Ecto neural progenitor cell (in vitro differentiated cells): Measurements from ENCODE around the gene EIF5A.
A peak's percentile ranks its signal among the peaks of the same experiment; 100 is the strongest.
"Not testable (repeated sequence)": the region's sequence is repeated elsewhere in the genome, so short reads cannot be mapped to it uniquely, and the experiment has no call there.

Experiments used
- DNase-seq: peaks from one replicate; pipeline ENCODE4 v3.0.0-alpha.2; 2018; ENCODE audit warnings: low spot score

Gene EIF5A

DNA sequence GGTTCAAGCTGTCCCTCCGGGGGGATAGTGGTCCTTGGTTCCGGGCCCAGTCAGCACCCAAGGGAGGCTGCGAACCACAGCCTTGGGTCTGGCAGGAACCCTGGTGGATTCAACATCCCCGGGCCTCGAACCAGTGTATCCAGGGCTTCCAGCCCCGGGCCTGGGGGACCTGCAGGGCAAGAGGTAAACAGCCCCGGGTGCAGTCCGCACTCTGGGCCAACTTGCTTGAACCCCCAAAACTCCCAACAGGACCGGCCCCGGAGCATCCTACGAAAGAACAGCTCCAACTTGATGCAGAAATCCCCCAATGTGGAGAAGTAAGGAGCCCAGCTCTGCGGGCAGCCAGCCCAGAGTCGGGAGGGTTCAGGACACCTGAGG, 23.2 kb downstream of the EIF5A start:
- no peak for DNase-seq

DNA sequence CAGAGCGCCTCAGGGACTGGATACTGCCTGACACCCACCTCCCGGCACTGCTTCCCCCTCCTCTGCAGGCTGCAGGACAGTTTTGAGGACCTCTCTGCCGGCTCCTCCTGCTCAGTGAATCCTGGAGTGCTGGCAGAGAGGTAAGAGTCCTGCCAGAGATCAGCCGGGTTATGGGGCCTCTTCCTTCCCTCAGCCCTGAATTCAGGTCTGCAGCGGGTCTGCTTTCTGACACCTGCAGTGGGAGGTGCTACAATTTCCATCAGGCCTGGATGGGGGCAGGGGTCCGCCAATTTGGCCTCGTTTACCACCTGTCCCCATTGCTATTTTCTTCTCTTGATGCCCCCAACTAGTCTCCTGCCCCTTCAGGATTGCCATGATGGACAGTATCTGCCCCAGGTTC, 24.7 kb downstream of the EIF5A start:
- no peak for DNase-seq

DNA sequence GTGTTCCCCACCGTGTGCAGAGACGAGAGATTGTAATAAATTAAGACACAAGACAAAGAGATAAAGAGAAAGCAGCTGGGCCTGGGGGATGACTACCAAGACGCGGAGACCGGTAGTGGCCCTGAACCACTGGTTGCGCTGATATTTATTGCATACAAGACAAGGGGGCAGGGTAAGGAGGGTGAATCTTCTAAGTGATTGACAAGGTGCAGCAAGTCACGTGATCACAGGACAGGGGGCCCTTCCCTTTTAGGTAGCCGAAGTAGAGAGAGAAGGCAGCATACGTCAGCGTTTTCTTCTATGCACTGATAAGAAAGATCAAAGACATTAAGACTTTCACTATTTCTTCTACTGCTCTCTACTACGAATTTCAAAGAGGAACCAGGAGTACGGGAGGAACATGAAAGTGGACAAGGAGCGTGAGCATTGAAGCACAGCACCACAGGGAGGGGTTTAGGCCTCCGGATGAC, 25.2 kb downstream of the EIF5A start:
- not testable (repeated sequence) for DNase-seq

DNA sequence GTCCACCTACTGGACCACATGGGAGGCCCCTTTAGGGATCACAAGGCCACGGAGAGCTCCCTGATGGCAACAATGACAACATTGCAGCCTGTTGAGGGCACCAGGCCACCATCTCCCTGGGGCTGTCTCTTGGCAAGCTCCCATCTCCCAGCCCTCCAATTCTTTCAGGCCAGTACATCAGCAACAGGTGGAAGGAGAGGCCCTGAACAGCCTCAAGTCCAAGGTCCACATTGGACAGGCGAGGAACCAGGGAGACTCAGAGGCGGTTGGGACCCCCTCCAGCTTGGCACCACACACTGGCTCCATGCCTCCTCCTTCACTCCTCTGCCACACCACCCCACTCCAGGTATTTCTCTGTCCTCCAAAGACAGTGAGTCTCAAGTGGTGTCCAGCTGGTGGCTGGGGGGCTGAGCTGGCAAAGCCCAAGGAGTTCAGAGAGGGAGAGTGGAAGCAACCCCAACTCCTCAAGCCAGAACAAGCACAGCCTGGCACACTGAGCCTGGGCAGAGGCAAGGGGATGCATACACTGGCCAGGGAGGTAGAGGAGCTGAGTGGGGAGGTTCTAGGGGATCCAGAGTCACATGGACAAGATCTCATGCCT, 27.6 kb downstream of the EIF5A start:
- no peak for DNase-seq

DNA sequence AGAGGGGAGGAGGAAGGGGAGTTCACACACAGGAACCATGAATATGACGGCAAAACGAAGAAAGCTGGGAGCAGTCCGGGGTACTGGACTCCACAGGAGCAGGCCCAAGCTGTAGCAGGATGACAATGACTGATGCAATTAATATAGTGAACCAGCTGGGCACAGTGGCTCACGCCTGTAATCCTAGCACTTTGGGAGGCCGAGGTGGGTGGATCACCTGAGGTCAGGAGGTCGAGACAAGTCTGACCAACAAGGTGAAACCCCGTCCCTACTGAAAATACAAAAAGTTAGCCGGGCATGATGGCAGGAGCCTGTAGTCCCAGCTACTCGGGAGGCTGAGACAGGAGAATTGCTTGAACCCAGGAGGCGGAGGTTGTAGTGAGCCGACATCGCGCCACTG, 28.3 kb downstream of the EIF5A start:
- not testable (repeated sequence) for DNase-seq

DNA sequence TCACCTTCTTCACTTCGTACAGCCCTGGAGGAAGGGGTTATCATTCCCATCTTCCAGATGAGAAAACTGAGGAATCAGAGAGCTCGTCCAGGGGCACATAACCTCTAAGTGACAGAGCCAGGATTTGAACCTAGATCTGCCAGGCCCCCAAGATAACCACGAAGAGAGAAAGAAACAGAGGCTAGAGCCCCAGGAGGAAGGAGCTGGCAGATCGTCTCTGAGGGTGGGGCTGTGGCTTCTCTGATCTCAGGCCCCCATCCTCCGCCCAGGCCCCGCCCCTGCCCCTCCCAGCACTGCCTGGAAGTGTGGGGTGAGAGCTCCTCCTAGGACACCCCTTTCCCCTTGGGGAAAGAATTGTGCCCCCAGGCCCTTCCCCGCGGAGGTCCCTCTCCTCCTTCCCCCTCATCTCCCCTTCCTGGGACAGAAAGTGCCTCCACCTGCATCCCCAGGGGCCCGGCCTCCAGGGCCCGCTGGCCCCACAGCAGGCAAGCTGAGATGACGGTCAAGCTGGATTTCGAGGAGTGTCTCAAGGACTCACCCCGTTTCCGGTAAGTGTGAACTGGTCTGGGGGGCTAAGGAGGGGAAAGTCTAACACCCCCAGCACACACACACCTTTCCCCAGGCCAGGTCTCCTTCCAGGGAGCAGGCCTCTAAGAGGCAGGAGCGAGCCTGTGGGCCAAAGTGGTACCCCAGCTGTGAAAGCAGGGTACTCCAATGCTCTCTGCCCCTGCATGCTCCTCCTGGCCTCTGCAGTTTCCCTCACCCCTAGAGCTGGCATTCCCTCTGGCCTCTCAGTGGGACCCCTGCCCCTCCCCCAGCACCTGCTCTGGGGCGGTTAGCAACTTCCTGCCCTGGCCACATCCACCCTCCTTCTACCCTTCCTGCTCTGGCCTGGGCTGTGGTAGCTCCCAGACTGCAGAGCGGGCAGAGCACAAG, 29.1 kb downstream of the EIF5A start, which contains the start of gene ACAP1:
Gene ACAP1 (plus strand): TSS at position 290 of the 936 bp plus-strand sequence. CDS start 206 bp downstream, at position 496.
- DNase-seq = no peak

DNA sequence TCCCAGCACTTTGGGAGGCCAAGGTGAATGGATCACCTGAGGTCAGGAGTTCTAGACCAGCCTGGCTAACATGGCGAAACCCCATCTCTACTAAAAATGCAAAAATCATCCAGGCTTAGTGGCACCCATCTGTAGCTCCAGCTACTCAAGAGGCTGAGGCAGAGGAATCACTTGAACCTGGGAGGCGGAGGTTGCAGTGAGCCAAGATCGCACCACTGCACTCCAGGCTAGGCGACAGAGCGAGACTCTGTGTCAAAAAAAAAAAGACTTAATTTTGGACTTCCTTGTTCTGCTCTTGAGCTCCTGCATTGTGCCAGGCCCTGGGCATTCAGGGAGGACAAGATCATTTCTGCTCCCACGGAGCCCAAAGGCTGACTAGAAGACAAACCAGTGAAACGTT, 30.2 kb downstream of the EIF5A start:
- DNase-seq = not testable (repeated sequence)

DNA sequence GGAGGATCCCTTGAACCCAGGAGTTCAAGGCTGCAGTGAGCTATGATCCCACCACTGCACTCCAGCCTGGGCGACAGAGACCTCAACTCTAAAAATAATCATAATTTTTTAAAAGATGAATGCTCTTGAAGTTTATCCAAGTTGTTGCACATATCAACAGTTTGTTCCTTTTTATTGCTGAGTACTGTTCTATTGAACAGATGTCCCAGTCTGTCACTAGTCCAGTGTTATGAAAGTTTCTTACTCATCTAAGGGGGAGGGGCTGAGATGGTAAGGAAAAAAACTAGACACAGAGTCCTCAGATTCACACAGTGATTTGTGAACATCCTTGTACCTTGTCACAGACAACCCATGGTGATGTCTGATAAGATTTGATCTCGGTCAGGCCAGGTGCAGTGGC, 32.8 kb downstream of the EIF5A start:
- DNase-seq = no peak

DNA sequence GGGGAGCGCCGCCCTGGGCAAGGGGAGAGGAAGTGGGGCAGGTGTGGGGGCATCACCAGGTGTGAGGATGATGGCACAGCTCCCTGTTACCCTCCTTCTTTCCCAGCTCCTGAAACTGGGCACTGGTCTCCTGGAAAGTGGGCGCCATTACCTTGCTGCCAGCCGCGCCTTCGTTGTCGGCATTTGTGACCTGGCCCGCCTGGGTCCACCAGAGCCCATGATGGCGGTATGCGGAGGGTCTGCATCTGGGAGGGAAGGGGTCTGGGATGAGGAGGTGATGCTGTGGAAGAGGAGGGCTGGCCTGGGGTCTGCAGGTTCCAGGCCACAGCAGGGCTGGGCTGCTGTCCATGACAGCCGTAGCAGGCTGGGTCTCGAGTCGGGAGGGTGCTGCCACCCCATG, 34.4 kb downstream of the EIF5A start:
- DNase-seq = no peak

DNA sequence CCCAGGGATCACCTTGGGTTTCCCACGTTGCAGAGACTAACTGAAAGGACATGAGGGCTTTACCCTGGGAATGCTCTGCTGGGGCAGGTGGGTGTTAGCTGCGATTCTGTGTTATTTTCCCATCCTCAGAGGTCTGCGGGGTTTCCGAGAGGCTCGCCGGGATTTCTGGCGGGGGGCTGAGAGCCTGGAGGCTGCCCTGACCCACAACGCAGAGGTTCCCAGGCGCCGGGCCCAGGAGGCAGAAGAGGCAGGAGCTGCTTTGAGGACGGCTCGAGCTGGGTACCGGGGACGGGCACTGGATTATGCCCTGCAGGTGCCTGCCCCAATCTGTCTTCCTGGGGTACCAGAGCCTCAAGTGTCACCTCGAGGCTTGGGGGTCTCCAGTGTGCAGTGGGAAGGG, 35.8 kb downstream of the EIF5A start:
- DNase-seq = no peak

DNA sequence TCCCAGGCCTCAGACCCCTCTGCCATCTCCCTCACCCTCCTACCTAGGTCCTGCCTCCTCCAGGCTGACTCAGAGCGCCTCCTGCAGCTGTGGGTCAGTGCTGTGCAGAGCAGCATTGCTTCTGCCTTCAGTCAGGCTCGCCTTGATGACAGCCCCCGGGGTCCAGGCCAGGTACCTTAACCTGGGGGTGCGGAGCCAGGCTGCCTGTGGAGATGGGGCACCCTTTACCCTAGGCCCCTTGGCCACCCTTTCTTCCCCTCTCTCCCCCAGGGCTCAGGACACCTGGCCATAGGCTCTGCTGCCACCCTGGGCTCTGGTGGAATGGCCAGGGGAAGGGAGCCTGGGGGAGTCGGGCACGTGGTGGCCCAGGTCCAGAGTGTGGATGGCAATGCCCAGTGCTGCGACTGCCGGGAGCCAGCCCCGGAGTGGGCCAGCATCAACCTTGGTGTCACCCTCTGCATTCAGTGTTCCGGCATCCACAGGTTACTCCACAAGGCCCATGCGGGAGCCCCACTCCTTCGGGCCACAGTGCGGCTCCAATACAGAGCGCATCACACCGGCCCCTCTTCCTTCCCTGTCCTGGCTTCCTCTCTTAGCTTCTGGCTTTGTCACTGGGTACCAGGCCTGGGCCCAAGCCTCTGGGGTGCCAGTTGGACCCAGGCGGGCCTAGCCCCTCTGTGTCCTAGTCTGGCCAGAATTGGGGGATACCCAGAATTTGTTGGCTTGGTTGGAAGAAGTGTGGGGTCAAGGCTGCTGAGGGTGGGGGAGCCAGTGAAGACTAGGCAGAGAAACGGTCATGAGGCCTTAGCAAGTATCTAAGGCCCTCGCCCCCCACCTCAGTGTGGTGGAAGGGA, 39.6 kb downstream of the EIF5A start:
- no peak for DNase-seq

DNA sequence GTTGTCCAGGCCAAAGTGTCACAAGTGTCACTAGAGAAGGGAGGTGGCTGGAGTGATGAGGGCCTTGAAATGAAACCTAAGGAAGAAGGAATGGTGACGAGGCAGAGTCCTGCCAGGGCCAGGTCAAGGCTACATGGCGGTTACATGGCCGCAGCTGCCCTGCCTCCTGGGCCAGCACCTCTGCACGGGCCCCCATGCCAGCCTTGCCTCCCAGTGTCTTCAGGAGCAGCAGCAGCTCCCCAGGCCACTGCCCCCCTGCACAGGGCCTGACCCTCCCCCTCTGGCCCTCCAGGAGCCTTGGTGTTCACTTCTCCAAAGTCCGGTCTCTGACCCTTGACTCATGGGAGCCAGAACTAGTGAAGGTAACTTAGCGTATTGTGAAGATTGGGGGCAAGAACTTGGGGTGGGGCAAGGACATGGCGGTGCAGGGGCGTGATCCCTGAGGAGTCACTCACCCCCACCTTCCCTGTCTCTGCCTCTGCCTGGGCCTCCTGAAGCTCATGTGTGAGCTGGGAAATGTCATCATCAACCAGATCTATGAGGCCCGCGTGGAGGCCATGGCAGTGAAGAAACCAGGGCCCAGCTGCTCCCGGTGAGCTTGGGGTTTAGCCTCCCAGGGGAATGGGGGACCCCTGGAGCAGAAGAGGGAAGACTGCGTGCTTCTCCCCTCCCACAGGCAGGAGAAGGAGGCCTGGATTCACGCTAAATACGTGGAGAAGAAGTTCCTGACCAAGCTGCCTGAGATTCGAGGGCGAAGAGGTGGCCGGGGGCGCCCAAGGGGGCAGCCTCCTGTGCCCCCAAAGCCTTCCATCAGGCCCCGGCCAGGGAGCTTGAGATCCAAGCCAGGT, 40.4 kb downstream of the EIF5A start:
- no peak for DNase-seq

DNA sequence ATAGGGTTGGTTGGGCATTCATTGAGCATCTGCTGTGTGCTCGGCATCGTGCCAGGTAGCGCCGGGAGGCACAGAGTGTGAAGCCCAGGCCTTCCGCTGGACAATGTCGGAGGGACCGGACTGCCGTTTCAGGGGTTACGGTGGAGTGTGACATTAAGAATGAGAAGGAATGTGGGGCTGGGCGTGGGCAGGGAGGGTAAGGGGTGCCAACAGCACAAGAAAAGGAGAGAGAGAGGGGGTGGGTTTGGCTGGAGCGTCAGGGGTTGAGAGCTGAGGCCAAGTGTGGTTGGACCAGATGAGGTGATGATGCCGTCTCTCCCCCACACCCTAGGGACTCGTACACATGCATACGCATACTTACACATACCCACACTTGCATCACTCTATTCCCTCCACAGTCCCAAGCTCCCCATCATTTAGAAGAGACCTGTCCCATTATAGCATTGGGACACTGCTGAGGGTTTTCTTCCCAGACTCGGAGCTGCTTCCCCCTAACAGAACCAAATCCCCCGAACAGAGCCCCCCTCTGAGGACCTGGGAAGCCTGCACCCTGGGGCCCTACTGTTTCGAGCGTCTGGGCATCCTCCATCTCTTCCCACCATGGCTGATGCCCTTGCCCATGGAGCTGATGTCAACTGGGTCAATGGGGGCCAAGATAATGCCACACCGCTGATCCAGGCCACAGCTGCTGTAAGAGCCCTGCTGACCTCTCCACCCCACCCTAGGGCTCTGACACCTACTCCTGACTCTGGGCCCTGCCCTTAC, 41.2 kb downstream of the EIF5A start:
- DNase-seq = no peak

DNA sequence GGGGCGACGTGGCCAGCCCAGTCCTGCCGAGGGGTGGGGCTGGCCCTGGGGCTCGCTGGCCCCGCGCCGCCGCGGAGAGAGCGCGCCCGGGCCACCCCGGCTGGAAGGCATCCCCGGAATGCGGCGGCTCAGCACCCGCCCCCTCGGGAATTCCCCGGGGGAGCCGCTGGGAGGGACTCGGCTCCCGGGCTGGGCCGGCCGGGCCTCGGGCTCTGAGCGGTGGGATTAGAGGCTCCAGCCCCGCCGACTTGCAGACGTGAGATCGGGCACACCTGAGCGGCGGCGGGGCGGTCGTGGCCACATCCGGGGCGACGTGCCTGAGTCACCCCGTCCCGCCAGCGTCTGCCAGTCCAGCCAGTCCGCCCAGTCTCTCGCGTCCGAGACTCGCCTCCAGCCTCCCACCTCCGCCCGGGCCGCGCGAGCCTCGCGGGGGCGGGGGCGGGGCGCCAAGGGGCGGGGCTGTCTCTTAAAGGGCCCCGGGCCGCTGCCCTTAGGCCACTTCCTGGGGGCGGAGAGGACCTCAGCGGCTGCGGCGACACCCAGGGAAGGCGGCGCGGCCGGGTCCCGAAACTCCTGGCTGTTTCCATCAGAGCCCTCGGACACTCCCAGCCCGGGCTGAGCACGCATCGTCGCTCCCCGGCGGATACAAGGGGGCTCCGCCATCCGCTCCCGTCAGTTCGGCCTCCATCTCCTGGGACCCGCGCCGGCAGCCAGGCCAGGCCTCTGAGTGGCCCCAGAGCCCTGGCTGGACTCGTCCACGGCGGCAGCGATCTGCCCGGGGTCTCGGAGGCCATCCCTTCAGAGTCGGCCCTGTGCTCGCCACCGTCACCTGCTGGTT, 44.5 kb downstream of the EIF5A start, which contains the start of gene KCTD11:
Gene KCTD11 (plus strand): TSS at position 498 of the 838 bp plus-strand sequence.
- DNase-seq = peak; percentile 95

DNA sequence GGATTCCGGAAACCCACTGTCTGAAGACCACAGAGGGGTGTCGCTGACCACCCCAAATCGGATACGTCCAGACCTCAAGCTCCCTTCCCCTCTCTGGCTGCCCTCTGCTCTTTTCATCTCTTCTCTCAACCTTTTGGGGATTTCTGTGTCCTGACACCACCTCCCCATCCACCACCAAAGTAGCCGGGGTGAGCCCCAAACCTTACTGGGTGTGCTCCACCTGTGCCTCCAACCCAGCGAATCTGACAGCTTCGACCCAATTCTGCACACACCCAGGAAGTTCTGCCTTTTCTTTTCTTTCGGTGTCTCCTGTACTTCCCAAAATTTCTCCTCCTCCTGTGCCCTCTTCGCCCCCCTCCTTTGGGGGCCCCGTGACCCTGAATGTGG, 45.1 kb downstream of the EIF5A start:
- DNase-seq = no peak

DNA sequence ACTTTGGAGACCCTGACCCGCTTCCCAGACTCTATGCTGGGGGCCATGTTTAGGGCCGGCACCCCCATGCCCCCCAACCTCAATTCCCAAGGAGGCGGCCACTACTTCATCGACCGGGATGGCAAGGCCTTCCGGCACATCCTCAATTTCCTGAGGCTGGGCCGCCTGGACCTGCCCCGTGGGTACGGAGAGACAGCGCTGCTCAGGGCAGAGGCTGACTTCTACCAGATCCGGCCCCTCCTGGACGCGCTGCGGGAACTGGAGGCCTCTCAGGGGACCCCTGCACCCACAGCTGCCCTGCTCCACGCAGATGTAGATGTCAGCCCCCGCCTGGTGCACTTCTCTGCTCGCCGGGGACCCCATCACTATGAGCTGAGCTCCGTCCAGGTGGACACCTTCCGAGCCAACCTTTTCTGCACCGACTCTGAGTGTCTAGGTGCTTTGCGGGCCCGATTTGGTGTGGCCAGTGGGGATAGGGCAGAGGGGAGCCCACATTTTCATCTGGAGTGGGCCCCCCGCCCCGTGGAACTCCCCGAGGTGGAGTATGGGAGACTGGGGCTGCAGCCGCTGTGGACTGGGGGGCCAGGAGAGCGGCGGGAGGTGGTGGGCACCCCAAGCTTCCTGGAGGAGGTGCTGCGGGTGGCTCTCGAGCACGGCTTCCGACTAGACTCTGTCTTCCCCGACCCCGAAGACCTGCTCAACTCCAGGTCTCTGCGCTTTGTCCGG, 45.6 kb downstream of the EIF5A start:
- DNase-seq = peak; percentile 55

DNA sequence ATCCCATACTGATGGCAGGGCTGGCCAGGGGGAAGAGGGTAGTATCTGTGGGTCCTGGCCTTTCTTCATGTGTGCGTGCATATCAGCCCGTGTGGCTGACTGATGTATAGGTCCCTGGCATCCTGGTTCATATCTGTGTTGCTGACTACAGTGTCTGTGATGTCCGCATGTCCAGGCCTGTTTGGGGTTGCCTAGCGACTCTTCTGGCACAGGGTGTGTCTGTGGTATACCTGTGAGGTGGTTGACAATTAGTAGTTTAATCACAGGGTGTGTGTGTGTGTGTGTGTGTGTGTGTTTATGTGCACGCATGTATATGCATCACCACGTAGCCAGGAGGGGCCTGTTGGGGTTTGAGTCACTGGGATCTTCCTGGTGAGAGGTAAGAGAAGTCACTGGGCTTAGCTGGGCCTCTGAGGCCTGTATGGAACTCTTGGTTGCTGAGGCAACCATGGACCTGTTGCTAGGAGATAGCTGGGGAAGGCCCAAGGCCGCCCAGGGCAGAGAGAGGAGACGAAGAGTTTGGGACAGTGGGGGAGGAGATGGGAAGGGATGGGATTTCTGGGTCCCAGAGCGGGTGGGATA, 46.9 kb downstream of the EIF5A start:
- peak; percentile 71 for DNase-seq

DNA sequence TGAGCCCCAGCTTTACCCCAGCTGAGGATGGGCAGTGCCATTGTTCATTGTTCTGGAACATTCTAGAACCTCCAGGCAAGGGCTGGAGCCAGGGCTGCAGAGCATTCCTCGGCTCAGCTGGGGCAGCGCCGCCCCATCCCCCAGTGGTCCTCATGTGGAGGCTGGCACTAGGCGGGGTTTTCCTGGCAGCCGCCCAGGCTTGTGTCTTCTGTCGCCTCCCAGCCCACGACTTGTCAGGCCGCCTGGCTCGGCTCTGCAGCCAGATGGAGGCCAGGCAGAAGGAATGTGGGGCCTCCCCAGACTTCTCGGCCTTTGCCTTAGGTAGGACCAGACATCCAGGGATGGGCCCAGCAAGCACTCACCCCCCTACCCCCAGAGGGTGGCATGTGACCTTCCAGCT, 47.6 kb downstream of the EIF5A start, which contains the start of gene TMEM95:
Gene TMEM95 (plus strand): TSS at position 104 of the 400 bp plus-strand sequence. CDS start 49 bp downstream, at position 153.
- DNase-seq = no peak
